Breast epithelium (tissue), 3 donors: ENCODE measurements around the gene C10orf105.

Experiments
- CTCF ChIP-seq, 3 donors: fragments of 450-650 bp; IDR thresholded peaks; one replicate each; pipeline ENCODE4 v1.5.1; 2016 to 2017; ENCODE audit warnings: antibody characterized with exemption in 3 of 3, mild to moderate bottlenecking in 3 of 3, moderate library complexity in 3 of 3
- POLR2A ChIP-seq: fragments of 450-650 bp; IDR thresholded peaks from one replicate; pipeline ENCODE4 v1.6.1; 2016; ENCODE audit warnings: antibody characterized with exemption, mild to moderate bottlenecking, moderate library complexity
- POLR2AphosphoS5 ChIP-seq, 3 donors: sonication (generic); formaldehyde crosslinking; IDR thresholded peaks; one replicate each; pipeline ENCODE4 v1.6.1; 2017; ENCODE audit warnings: antibody characterized with exemption in 3 of 3

GRCh38 chr10:71725249-71725648, 5.7 kb upstream of the C10orf105 start:
- TF ChIP-seq CTCF (IDR thresholded peaks at IDR 0.05) (no peak), POLR2A (no peak), POLR2AphosphoS5 (IDR thresholded peaks at IDR 0.05) (no peak)
